NT2/D1 (cell line): ENCODE measurements around the gene CFAP58.

Experiments used
- DNase-seq: peaks from one replicate; pipeline ENCODE4 v3.0.0-alpha.2; 2011; ENCODE audit warnings: low read depth, low spot score
- H3K27me3 ChIP-seq: 2 replicates; pipeline ENCODE4 v1.6.0; 2011; ENCODE audit warnings: mild to moderate bottlenecking; ENCODE audit not compliant: insufficient read length, insufficient read depth
- H3K36me3 ChIP-seq: 2 replicates; pipeline ENCODE4 v1.6.1; 2011; ENCODE audit warnings: mild to moderate bottlenecking, low read length, mixed read lengths; ENCODE audit not compliant: insufficient read depth, insufficient read length
- H3K4me1 ChIP-seq: 2 replicates; pipeline ENCODE4 v1.5.1; 2011; ENCODE audit not compliant: insufficient read depth, insufficient read length
- H3K4me3 ChIP-seq: 2 replicates; pipeline ENCODE4 v1.5.1; 2011; ENCODE audit warnings: low read depth; ENCODE audit not compliant: insufficient read length
- H3K9ac ChIP-seq: 2 replicates; pipeline ENCODE4 v1.6.0; 2011; ENCODE audit warnings: low read depth; ENCODE audit not compliant: insufficient read length
- H3K9me3 ChIP-seq: 2 replicates; pipeline ENCODE4 v1.5.1; 2011; ENCODE audit warnings: mild to moderate bottlenecking, low read length; ENCODE audit not compliant: insufficient read depth
- SUZ12 ChIP-seq: IDR thresholded peaks from 2 replicates; pipeline ENCODE4 v1.6.1; 2011; ENCODE audit not compliant: insufficient read length, insufficient read depth; ENCODE audit errors: extremely low read depth
- YY1 ChIP-seq: IDR thresholded peaks from 2 replicates; pipeline ENCODE4 v1.6.1; 2011; ENCODE audit not compliant: insufficient read length, insufficient read depth
- ZNF274 ChIP-seq: IDR thresholded peaks from 2 replicates; pipeline ENCODE4 v1.6.1; 2011; ENCODE audit warnings: mild to moderate bottlenecking, low read depth, low read length

The CFAP58 gene, protein sequence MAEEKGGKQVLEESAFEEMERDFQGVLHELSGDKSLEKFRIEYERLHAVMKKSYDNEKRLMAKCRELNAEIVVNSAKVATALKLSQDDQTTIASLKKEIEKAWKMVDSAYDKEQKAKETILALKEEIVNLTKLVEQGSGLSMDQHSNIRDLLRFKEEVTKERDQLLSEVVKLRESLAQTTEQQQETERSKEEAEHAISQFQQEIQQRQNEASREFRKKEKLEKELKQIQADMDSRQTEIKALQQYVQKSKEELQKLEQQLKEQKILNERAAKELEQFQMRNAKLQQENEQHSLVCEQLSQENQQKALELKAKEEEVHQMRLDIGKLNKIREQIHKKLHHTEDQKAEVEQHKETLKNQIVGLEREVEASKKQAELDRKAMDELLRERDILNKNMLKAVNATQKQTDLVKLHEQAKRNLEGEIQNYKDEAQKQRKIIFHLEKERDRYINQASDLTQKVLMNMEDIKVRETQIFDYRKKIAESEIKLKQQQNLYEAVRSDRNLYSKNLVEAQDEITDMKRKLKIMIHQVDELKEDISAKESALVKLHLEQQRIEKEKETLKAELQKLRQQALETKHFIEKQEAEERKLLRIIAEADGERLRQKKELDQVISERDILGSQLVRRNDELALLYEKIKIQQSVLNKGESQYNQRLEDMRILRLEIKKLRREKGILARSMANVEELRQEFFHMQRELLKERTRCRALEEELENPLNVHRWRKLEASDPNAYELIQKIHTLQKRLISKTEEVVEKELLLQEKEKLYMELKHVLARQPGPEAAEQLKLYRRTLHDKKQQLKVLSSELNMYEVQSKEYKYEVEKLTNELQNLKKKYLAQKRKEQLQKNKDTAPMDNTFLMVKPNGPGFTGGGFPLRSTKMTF

GRCh38 chr10:104353325-104354048 is at the start of gene CFAP58:
Gene CFAP58, plus strand, starts transcription at chr10:104353833. Its CDS starts 65 bp downstream, at chr10:104353898.
- Histone ChIP-seq H3K4me3 (peak within 1 kb of the TSS; percentile 49), H3K9ac (peak within 1 kb of the TSS; percentile 65), H3K4me1 (no peaks in the 10 kb centered on the region), H3K27me3 (peaks cover 37% of the 10 kb centered on the region), H3K9me3 (peaks cover 4% of the 10 kb centered on the region), H3K36me3 (no peaks in the 10 kb centered on the region)
- TF ChIP-seq SUZ12 (no peak), YY1 (no peak), ZNF274 (no peak)
- peak; percentile 82 for DNase-seq

DNA sequence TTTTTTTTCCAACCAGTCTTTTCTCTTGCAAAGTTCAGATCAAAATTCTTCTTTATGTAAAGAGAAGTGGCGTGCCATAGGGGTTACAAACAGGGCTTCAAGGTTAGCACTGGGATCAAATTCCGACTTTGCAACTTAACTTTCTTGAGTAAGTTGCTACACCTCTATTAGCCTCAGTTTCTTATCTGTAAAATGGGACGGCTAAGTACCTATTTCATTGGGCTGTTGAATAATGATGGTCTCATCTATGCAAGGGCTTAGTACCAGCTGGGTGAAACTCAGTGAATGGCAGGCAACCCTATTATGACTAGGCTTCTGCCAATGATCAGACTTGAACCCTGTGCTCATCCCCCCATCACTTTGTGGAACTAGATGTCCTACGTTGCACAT is 49.3 kb upstream of the CFAP58 start:
- no peak overlapping the region for H3K4me3 ChIP-seq
- no peaks in the 10 kb centered on the region for H3K27me3 ChIP-seq
- no peak for DNase-seq
- TF ChIP-seq SUZ12 (no peak), ZNF274 (no peak), YY1 (no peak)
- H3K9me3 ChIP-seq = peaks cover 27% of the 10 kb centered on the region; the same call in 1 of the 2 replicates
- H3K4me1 ChIP-seq = no peaks in the 10 kb centered on the region
- H3K9ac ChIP-seq = no peak overlapping the region
- H3K36me3 ChIP-seq = no peaks in the 10 kb centered on the region

DNA sequence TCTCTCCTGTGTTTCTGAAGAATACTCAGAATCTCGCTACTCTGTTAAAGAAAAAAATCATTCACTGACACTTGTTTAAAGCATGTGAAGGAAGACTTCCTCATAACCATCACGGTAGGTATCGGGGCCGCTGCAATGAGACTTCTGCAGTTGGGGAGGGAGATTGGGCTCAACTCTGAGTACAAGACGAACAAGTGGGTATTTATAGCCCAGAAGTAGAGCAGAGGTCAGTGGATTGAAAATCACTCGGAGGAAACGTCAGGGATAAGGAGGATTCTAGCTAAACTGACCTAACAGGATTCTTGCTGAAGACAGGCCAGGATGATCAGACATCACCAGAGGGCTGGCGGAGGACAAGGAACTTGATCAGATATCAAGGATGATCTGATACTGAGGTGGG is 48.7 kb upstream of the CFAP58 start:
- H3K4me1 ChIP-seq = no peaks in the 10 kb centered on the region
- no peaks in the 10 kb centered on the region for H3K27me3 ChIP-seq
- no peak for DNase-seq
- H3K36me3 ChIP-seq = no peaks in the 10 kb centered on the region
- TF ChIP-seq ZNF274 (no peak), SUZ12 (no peak), YY1 (no peak)
- peaks cover 27% of the 10 kb centered on the region; the same call in 1 of the 2 replicates for H3K9me3 ChIP-seq
- no peak overlapping the region for H3K9ac ChIP-seq
- no peak overlapping the region for H3K4me3 ChIP-seq

DNA sequence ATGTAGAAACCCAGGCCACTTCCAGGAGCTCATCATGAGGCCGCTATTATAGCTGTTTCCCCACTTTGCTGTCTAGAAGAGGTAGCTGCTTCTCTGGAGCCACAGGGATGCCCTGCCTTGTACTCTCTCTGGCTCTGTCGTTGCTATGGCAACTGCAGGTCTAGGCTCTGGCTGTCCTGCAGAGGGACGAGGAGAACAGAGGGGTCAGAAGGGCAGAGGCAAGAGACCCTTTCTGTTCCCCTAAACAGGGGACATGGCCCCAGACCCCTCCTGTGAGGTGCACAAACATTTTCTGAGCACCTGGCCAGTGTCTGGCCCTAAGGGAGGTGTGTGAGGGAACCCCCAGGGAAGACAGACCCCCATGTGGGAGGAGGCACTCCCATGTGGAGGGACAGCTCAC is 46.7 kb upstream of the CFAP58 start:
- Histone ChIP-seq H3K36me3 (peaks cover 14% of the 10 kb centered on the region), H3K4me1 (no peaks in the 10 kb centered on the region), H3K9me3 (peaks cover 27% of the 10 kb centered on the region; the same call in 1 of the 2 replicates), H3K27me3 (no peaks in the 10 kb centered on the region), H3K9ac (no peak overlapping the region), H3K4me3 (no peak overlapping the region)
- DNase-seq = no peak
- TF ChIP-seq YY1 (no peak), ZNF274 (no peak), SUZ12 (no peak)

- Histone ChIP-seq H3K4me1 (no peaks in the 10 kb centered on the region), H3K27me3 (no peaks in the 10 kb centered on the region), H3K9ac (no peak overlapping the region), H3K4me3 (no peak overlapping the region), H3K36me3 (peaks cover 23% of the 10 kb centered on the region), H3K9me3 (peaks cover 23% of the 10 kb centered on the region; the same call in 1 of the 2 replicates)
- no peak for DNase-seq
- TF ChIP-seq SUZ12 (no peak), YY1 (no peak), ZNF274 (no peak)
These were observed 45.8 kb upstream of the CFAP58 start for GRCh38 chr10:104307576-104308438.

DNA sequence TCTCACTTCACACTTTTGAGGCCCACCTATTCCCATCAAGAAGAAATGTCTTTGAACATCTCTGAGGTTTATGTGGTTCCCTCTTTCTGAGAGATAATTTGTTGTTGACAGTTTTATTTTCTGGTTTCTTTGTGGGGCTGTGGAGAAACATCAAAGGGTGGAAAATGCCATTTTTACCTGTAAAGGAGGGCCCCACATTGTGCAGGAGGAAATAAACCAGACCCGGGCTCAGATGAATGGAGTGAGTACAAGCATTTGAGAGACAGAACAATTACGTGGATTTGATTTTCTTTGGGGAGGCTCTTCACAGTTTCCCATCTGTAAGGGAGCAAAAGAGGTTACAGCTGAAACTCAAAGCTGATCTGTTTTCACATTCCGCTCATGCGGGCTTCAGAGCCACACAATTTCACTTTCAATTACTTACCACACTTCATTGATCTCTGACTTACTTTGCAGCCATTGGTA is 45.2 kb upstream of the CFAP58 start:
- no peaks in the 10 kb centered on the region for H3K27me3 ChIP-seq
- DNase-seq = no peak
- TF ChIP-seq YY1 (no peak), ZNF274 (no peak), SUZ12 (no peak)

More for the DNA sequence above, 45.2 kb upstream of the CFAP58 start:
- Histone ChIP-seq H3K36me3 (peaks cover 29% of the 10 kb centered on the region), H3K9ac (no peak overlapping the region), H3K9me3 (peaks cover 16% of the 10 kb centered on the region; the same call in 1 of the 2 replicates), H3K4me3 (no peak overlapping the region), H3K4me1 (no peaks in the 10 kb centered on the region)
